ENCODE measurements around the gene SYNRG.
A peak's percentile ranks its signal among the peaks of the same experiment; 100 is the strongest.

The SYNRG gene

GRCh38 chr17:37605813-37606505 is 3.3 kb downstream of the SYNRG start:
- DNase-seq (ENCODE audit: low read depth) = no peak

DNA sequence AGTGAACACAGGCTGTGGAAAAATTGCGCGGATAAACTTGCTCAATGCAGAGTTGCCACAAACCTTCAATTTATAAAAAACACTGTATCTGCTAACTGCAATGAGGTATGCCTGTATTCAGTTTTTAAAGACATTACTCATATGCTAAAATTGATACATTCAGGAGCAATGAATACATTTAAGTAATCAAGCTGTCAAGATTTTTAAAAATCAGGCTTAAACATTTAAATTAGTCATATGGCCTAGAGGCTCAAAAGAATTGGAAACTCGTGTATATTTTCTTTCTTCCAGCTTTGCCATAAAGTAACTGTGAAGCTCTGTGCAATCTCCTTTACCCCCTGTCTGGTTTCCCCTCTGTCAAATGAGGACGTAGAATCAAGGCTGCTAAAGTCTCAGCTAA is 4.1 kb downstream of the SYNRG start:
- DNase-seq (ENCODE audit: low read depth) = no peak

- no peak for DNase-seq (ENCODE audit: low read depth)
Measured at GRCh38 chr17:37604556-37604955, 4.7 kb downstream of the SYNRG start.

DNA sequence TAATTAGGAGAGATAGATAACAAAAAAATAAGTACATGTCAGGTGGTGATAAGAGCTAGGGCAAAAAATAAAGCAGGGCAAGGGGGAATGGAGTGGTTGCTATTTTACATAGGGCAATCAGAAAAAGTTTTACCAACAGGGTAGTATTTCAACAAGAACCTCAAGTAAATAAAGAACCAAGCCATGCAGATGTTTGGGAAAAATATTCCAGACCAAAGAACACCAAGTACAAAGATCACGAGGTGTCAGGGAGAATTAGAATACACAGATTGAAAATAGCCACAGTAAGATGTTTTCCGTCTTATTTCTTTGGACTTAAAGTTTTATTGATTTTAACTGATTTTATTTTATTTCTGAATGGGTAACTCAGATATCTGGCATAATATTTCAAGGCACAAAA is 11.1 kb downstream of the SYNRG start:
- DNase-seq (ENCODE audit: low read depth) = no peak

- peak; percentile 60 for DNase-seq (ENCODE audit: low read depth)
Measured at GRCh38 chr17:37592291-37592690, 16.9 kb downstream of the SYNRG start.

GRCh38 chr17:37585066-37585465 is 24.2 kb downstream of the SYNRG start:
- no peak for DNase-seq (ENCODE audit: low read depth)

- DNase-seq (ENCODE audit: low read depth) = no peak
Measured at GRCh38 chr17:37576281-37576680, 32.9 kb downstream of the SYNRG start.

- no peak for DNase-seq (ENCODE audit: low read depth)
Measured at GRCh38 chr17:37574427-37574826, 34.8 kb downstream of the SYNRG start.

DNA sequence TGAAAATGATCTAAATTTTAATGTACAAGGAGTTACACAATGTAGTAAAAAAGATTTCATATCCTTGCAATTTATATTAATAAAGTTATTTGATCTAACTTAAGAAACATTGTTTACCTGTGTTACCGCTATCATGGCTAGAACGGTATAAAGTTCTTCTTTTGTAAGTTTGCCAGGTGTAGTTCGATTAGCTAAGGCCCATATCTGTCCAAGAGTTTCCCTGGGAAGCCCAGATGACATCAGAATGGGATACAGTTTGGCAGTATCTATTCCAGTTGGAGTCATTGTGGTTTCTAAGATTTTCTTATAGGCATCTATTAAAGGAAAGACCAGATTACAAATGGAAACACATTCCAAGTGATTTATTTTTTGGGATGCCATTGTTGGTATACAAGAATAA is 37.5 kb downstream of the SYNRG start:
- DNase-seq (ENCODE audit: low read depth) = no peak

DNA sequence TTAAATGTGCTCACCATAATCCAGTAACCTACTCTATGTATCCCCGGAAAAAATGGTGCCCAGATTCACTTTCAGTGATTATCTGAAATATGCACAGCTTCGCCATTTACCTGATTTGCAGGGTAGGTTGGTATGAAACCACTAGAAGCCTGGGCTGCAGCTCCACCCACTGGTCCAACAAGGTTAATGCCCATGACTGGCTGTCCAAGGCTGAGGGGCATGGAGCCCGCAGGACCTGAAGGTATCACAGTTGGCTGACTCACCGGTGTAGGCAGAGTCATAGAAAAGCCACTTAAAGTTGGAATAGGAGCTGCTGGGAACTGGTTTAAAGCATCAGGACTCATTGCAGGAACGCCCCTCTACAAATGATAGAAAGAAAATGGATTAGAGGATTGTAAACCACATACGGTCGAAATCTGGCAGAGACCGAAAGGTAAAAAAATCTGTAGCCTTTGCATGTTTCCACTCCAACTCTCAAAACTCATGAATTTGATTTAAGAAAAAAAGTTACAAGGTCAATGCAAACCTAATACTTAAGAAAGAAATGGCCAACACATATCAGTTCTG is 38.6 kb downstream of the SYNRG start:
- DNase-seq (ENCODE audit: low read depth) = peak; percentile 12

- no peak for DNase-seq (ENCODE audit: low read depth)
Measured at GRCh38 chr17:37568350-37569053, 40.7 kb downstream of the SYNRG start.

- no peak for DNase-seq (ENCODE audit: low read depth)
Measured at GRCh38 chr17:37567538-37567937, 41.7 kb downstream of the SYNRG start.

DNA sequence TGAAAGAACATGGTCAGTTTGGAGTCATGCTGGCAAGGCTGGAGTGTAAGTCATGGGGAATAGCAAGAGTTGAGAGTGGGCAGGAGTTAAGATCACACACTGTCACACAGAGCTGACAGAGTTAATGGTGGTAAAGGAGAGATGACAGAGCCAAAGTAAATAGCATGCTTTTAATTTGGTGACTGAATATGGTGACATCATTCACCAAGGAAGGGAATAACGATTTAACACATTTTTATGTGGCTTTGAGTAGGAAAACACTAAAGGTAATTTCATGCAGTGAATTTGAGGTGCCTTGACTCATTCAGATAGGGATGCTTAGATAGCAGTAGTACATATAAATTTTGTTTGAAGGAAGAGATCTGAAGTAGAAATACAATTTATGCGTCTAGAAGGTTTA is 42.1 kb downstream of the SYNRG start:
- no peak for DNase-seq (ENCODE audit: low read depth)

DNA sequence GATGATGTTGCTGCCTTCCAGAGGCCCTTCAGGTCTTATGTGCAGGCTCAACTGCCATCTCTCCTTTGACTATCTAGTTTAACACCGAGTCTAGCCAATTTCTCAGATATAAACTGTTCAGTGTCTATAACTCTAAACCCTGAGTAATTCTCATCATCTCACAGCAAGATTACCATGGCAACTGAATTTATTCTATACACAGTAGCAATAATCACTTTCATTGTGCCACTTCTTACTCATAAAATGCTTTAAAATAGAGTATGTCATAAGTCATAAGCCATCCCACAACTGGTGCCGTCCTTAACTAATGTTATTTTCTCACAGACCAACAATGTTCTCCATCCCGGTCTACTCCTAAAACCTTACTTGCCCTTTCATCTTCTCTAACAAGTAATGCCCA is 45.0 kb downstream of the SYNRG start:
- no peak for DNase-seq (ENCODE audit: low read depth)

- no peak for DNase-seq (ENCODE audit: low read depth)
Measured at GRCh38 chr17:37562016-37562745, 47.0 kb downstream of the SYNRG start.

GRCh38 chr17:37558299-37558698 is 50.9 kb downstream of the SYNRG start:
- DNase-seq (ENCODE audit: low read depth) = no peak

- DNase-seq (ENCODE audit: low read depth) = no peak
Measured at GRCh38 chr17:37557482-37557881, 51.7 kb downstream of the SYNRG start.

DNA sequence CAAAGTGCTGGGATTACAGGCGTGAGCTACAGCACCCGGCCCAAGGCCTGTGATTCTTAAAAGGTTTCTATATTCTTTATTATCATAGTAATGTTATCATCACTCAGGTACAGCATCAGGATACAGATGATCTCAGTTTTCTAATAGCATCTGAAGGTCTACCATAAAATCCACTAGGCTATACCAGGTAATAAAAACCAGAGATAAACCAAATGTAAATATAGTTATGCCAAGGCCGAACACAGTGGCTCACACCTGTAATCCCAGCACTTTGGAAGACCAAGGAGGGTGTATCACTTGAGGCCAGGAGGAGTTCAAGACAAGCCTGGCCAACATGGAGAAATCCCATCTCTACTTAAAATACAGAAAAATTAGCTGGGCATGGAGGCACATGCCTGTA is 53.8 kb downstream of the SYNRG start:
- no peak for DNase-seq (ENCODE audit: low read depth)

GRCh38 chr17:37553401-37553966 is 55.7 kb downstream of the SYNRG start:
- no peak for DNase-seq (ENCODE audit: low read depth)

GRCh38 chr17:37551788-37552187 is 57.4 kb downstream of the SYNRG start:
- no peak for DNase-seq (ENCODE audit: low read depth)

DNA sequence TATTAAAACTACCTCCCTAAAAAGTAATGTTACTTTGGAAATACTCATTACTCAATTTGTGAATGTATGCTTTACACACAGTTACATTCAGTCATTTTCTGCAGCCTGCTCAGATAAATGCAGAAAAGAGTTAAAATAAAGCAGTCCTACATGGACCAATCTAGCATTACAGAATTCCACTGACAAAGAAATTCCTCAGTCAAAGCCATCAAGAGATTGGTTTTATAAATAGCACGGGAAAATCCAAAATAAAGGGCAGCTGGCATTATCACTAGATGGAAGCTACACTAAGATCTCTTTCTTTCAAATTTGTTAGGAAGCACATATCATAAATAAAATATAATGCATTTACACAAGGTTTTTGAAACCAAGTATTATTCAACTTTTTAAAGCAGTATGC is 61.2 kb downstream of the SYNRG start:
- no peak for DNase-seq (ENCODE audit: low read depth)

DNA sequence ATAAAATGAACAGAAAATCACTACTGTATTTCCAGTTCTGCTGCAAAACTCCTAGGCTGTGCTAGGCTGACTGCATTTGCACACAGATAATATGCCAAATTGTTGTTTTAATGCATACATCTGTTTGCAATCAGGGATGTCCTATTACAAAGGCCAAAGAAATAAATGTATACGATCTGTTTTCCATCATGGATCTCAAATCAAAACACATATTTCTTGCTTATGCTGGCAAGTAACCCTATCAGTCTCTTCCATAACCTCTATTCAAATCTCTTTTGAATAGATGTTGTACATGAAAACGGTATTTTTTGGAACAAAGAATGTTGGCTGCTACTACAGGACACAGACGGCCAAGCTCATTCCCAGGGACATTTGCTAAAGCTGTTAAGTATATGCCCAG is 62.9 kb downstream of the SYNRG start:
- DNase-seq (ENCODE audit: low read depth) = peak; percentile 16

GRCh38 chr17:37545486-37545885 is 63.7 kb downstream of the SYNRG start:
- DNase-seq (ENCODE audit: low read depth) = no peak

All from fibroblast of the conjunctiva (primary cell).